Stimulated activated naive CD8-positive, alpha-beta T cell treated with anti-CD3 and anti-CD28 coated beads, Interleukin-15, amount 100 ng/mL, for 72 hours (primary cell): ENCODE measurements around the gene ATRNL1.
A peak's percentile ranks its signal among the peaks of the same experiment; 100 is the strongest.

ENCODE experiments used
- ATAC-seq: fragments of 150-1000 bp; cut with Tn5 transposase; 2 replicates; pipeline ENCODE4 v1.10.0; 2021; ENCODE audit warnings: mild to moderate bottlenecking, moderate library complexity
- DNase-seq, 2 donors: peaks; one replicate each; pipeline ENCODE4 v3.0.0; 2021 to 2022
- H3K27ac Mint-ChIP-seq, 2 donors: one replicate each; pipeline ENCODE4 v1.8.0; 2022; ENCODE audit warnings: mild to moderate bottlenecking in 2 of 2, mixed read lengths in 2 of 2, moderate library complexity in 2 of 2
- H3K27me3 Mint-ChIP-seq: one replicate; pipeline ENCODE4 v1.8.0; 2022; ENCODE audit warnings: mixed read lengths
- H3K4me1 Mint-ChIP-seq: one replicate; pipeline ENCODE4 v1.8.0; 2022; ENCODE audit warnings: mild to moderate bottlenecking, mixed read lengths
- H3K4me3 Mint-ChIP-seq, 2 donors: one replicate each; pipeline ENCODE4 v1.8.0; 2022; ENCODE audit warnings: mild to moderate bottlenecking in 2 of 2, mixed read lengths in 2 of 2, moderate library complexity in 1 of 2
- H3K9me3 Mint-ChIP-seq, 2 donors: one replicate each; pipeline ENCODE4 v1.8.0; 2022; ENCODE audit warnings: mixed read lengths in 2 of 2

Gene ATRNL1

GRCh38 chr10:115093286-115093775 is at the start of gene ATRNL1:
TSS of gene ATRNL1 (plus strand) at chr10:115093365. CDS start at chr10:115093751, 386 bp downstream.
- H3K27ac Mint-ChIP-seq: no peak within 1 kb of the TSS
- peak within 1 kb of the TSS; percentile 82 to 87 for H3K4me3 Mint-ChIP-seq
- ATAC-seq (peak; percentile 74), DNase-seq (peak in 1 of 2 donors; percentile 13)
- H3K4me1 Mint-ChIP-seq: peaks cover 13% of the 10 kb centered on the region
- H3K9me3 Mint-ChIP-seq: no peaks in the 10 kb centered on the region
- H3K27me3 Mint-ChIP-seq: peaks cover 51% of the 10 kb centered on the region

GRCh38 chr10:115043719-115044118 is 49.4 kb upstream of the ATRNL1 start:
- H3K9me3 Mint-ChIP-seq: no peaks in the 10 kb centered on the region
- H3K27ac Mint-ChIP-seq: no peak overlapping the region

GRCh38 chr10:115044891-115045290 is 48.3 kb upstream of the ATRNL1 start:
- ATAC-seq: no peak
- DNase-seq: no peak
- peaks cover 9% of the 10 kb centered on the region for H3K27me3 Mint-ChIP-seq
- H3K9me3 Mint-ChIP-seq: no peaks in the 10 kb centered on the region
- no peak overlapping the region for H3K27ac Mint-ChIP-seq
- H3K4me3 Mint-ChIP-seq: no peak overlapping the region
- no peaks in the 10 kb centered on the region for H3K4me1 Mint-ChIP-seq

More at GRCh38 chr10:115043719-115044118, 49.4 kb upstream of the ATRNL1 start:
- H3K4me3 Mint-ChIP-seq: no peak overlapping the region
- DNase-seq: no peak
- H3K27me3 Mint-ChIP-seq: peaks cover 9% of the 10 kb centered on the region
- no peak for ATAC-seq
- H3K4me1 Mint-ChIP-seq: no peaks in the 10 kb centered on the region

- DNase-seq (no peak), ATAC-seq (no peak)
- Mint-ChIP-seq H3K4me3 (no peak overlapping the region), H3K27me3 (peaks cover 9% of the 10 kb centered on the region), H3K9me3 (no peaks in the 10 kb centered on the region), H3K27ac (no peak overlapping the region), H3K4me1 (no peaks in the 10 kb centered on the region)
Observed at GRCh38 chr10:115045499-115045898, 47.7 kb upstream of the ATRNL1 start.

GRCh38 chr10:115046686-115047236 is 46.4 kb upstream of the ATRNL1 start:
- Mint-ChIP-seq H3K9me3 (no peaks in the 10 kb centered on the region), H3K27me3 (peaks cover 9% of the 10 kb centered on the region), H3K4me1 (no peaks in the 10 kb centered on the region), H3K4me3 (no peak overlapping the region), H3K27ac (no peak overlapping the region)
- no peak for ATAC-seq
- DNase-seq: no peak

GRCh38 chr10:115047705-115048104 is 45.5 kb upstream of the ATRNL1 start:
- DNase-seq (no peak), ATAC-seq (no peak)
- Mint-ChIP-seq H3K9me3 (no peaks in the 10 kb centered on the region), H3K27me3 (peaks cover 9% of the 10 kb centered on the region), H3K27ac (no peak overlapping the region), H3K4me3 (no peak overlapping the region), H3K4me1 (no peaks in the 10 kb centered on the region)

GRCh38 chr10:115049318-115049717 is 43.8 kb upstream of the ATRNL1 start:
- ATAC-seq (no peak), DNase-seq (no peak)
- Mint-ChIP-seq H3K4me3 (no peak overlapping the region), H3K9me3 (no peaks in the 10 kb centered on the region), H3K27ac (no peak overlapping the region), H3K4me1 (no peaks in the 10 kb centered on the region), H3K27me3 (peaks cover 5% of the 10 kb centered on the region)

- no peak overlapping the region for H3K4me3 Mint-ChIP-seq
- no peaks in the 10 kb centered on the region for H3K27me3 Mint-ChIP-seq
- H3K4me1 Mint-ChIP-seq: no peaks in the 10 kb centered on the region
Observed at GRCh38 chr10:115049960-115050359, 43.2 kb upstream of the ATRNL1 start.

GRCh38 chr10:115050375-115051010 is 42.7 kb upstream of the ATRNL1 start:
- no peak overlapping the region for H3K4me3 Mint-ChIP-seq
- no peaks in the 10 kb centered on the region for H3K9me3 Mint-ChIP-seq
- H3K27me3 Mint-ChIP-seq: no peaks in the 10 kb centered on the region
- H3K4me1 Mint-ChIP-seq: no peaks in the 10 kb centered on the region
- H3K27ac Mint-ChIP-seq: no peak overlapping the region
- DNase-seq (no peak), ATAC-seq (no peak)

More at GRCh38 chr10:115049960-115050359, 43.2 kb upstream of the ATRNL1 start:
- ATAC-seq (no peak), DNase-seq (no peak)
- H3K9me3 Mint-ChIP-seq: no peaks in the 10 kb centered on the region
- H3K27ac Mint-ChIP-seq: no peak overlapping the region

- H3K27ac Mint-ChIP-seq: no peak overlapping the region
- no peak for ATAC-seq
Observed at GRCh38 chr10:115051216-115051615, 41.9 kb upstream of the ATRNL1 start.

GRCh38 chr10:115052226-115052625 is 40.9 kb upstream of the ATRNL1 start:
- no peak overlapping the region for H3K27ac Mint-ChIP-seq
- H3K4me1 Mint-ChIP-seq: no peaks in the 10 kb centered on the region
- ATAC-seq: no peak
- no peaks in the 10 kb centered on the region for H3K9me3 Mint-ChIP-seq
- H3K4me3 Mint-ChIP-seq: no peak overlapping the region
- no peaks in the 10 kb centered on the region for H3K27me3 Mint-ChIP-seq
- DNase-seq: no peak

More at GRCh38 chr10:115051216-115051615, 41.9 kb upstream of the ATRNL1 start:
- DNase-seq: no peak
- Mint-ChIP-seq H3K4me3 (no peak overlapping the region), H3K4me1 (no peaks in the 10 kb centered on the region), H3K27me3 (no peaks in the 10 kb centered on the region), H3K9me3 (no peaks in the 10 kb centered on the region)

- Mint-ChIP-seq H3K27ac (no peak overlapping the region), H3K27me3 (no peaks in the 10 kb centered on the region), H3K9me3 (no peaks in the 10 kb centered on the region), H3K4me3 (no peak overlapping the region), H3K4me1 (no peaks in the 10 kb centered on the region)
- ATAC-seq: no peak
- no peak for DNase-seq
Observed at GRCh38 chr10:115052728-115053127, 40.4 kb upstream of the ATRNL1 start.

- ATAC-seq: no peak
- Mint-ChIP-seq H3K27ac (no peak overlapping the region), H3K9me3 (no peaks in the 10 kb centered on the region), H3K4me3 (no peak overlapping the region), H3K27me3 (peaks cover 10% of the 10 kb centered on the region), H3K4me1 (no peaks in the 10 kb centered on the region)
- no peak for DNase-seq
Observed at GRCh38 chr10:115056186-115056585, 37.0 kb upstream of the ATRNL1 start.

- Mint-ChIP-seq H3K4me3 (no peak overlapping the region), H3K27me3 (peaks cover 19% of the 10 kb centered on the region), H3K27ac (no peak overlapping the region), H3K4me1 (no peaks in the 10 kb centered on the region), H3K9me3 (no peaks in the 10 kb centered on the region)
- DNase-seq (no peak), ATAC-seq (no peak)
Observed at GRCh38 chr10:115059301-115059898, 33.8 kb upstream of the ATRNL1 start.

- Mint-ChIP-seq H3K4me3 (no peak overlapping the region), H3K9me3 (no peaks in the 10 kb centered on the region), H3K4me1 (no peaks in the 10 kb centered on the region), H3K27ac (no peak overlapping the region), H3K27me3 (peaks cover 41% of the 10 kb centered on the region)
- no peak for DNase-seq
- no peak for ATAC-seq
Observed at GRCh38 chr10:115063701-115064658, 29.2 kb upstream of the ATRNL1 start.
